Hematopoietic multipotent progenitor cell treated with erythropoietin and hydrocortisone succinate and interleukin-3 and kit ligand, for 15 days (in vitro differentiated cells): Measurements from ENCODE around the gene TNS2.
"Not testable (repeated sequence)": the region's sequence is repeated elsewhere in the genome, so short reads cannot be mapped to it uniquely, and the experiment has no call there.

Experiments used
- DNase-seq: peaks from one replicate; pipeline ENCODE4 v3.0.0-alpha.2; 2015; ENCODE audit warnings: low spot score

Gene TNS2, protein sequence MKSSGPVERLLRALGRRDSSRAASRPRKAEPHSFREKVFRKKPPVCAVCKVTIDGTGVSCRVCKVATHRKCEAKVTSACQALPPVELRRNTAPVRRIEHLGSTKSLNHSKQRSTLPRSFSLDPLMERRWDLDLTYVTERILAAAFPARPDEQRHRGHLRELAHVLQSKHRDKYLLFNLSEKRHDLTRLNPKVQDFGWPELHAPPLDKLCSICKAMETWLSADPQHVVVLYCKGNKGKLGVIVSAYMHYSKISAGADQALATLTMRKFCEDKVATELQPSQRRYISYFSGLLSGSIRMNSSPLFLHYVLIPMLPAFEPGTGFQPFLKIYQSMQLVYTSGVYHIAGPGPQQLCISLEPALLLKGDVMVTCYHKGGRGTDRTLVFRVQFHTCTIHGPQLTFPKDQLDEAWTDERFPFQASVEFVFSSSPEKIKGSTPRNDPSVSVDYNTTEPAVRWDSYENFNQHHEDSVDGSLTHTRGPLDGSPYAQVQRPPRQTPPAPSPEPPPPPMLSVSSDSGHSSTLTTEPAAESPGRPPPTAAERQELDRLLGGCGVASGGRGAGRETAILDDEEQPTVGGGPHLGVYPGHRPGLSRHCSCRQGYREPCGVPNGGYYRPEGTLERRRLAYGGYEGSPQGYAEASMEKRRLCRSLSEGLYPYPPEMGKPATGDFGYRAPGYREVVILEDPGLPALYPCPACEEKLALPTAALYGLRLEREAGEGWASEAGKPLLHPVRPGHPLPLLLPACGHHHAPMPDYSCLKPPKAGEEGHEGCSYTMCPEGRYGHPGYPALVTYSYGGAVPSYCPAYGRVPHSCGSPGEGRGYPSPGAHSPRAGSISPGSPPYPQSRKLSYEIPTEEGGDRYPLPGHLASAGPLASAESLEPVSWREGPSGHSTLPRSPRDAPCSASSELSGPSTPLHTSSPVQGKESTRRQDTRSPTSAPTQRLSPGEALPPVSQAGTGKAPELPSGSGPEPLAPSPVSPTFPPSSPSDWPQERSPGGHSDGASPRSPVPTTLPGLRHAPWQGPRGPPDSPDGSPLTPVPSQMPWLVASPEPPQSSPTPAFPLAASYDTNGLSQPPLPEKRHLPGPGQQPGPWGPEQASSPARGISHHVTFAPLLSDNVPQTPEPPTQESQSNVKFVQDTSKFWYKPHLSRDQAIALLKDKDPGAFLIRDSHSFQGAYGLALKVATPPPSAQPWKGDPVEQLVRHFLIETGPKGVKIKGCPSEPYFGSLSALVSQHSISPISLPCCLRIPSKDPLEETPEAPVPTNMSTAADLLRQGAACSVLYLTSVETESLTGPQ (N-terminal part only)

DNA sequence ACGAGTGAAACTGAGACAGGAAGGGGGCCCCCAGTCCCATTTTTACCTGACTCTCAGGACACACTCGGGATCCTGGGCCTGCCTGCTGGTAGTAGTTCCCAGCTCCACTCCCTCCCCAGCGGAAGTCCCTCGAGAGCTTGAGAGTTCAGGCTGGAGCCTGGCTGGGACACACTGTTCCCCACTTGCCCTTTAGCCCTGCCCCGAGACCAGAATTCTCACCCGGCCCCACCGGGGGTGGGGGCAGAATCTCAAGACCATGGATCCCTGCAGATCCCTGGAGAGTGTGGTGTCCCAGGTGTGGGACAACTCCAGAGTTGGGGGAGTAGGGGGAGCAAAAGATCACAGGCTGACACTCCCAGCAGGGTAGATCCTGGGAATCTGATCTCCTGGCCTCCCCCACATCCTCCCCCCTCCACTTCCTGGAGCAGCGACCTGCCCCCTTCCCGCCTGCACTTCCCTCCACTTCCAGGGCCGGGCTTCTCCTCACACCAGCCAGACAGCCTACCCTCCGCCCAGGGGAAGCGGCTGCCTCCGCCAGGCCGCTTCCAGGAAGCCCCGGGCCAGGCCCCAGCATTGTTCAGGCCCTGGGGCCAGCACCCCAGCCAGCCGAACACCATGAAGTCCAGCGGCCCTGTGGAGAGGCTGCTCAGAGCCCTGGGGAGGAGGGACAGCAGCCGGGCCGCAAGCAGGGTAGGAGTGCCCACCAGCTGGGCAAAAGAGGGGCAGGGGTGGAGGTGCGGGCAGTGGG is at the start of gene TNS2:
Gene TNS2 (plus strand): TSS at position 495 of the 748 bp plus-strand sequence. CDS start 121 bp downstream, at position 616.
- no peak for DNase-seq

DNA sequence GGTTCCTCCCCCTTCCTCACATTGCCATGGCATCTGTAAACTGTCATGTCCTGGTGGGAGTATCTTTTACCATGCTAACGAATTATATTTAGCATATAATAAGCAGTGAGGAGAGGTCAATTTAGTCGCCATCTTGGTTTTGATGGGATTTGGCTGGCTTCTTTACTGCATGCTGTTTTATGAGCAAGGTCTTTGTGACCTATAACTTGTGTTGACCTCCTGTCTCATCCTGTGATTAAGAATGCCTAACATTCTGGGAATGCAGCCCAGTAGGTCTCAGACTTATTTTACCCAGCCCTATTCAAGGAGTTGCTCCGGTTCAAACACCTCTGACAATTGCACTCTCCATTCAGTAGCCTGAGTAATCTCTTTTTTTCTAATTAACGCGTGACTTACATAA is 45.7 kb upstream of the TNS2 start:
- no peak for DNase-seq

DNA sequence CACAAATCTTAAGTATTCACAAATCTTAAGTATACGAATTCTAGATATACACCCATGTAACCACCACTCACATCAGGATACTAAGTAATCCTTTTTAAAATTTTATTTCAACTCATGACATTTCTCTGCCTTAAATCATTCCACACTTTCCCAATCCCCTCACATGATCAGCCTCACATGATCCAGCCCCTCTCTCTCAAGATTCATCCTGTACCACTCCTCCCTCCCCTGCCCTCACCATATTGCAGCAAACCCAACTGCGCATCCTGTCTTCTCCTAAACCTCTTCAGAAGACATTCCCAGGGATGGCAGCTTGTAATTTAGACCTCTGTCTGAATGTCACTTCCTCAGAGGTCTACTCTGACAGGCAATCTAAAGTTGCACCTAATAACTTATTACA is 45.3 kb upstream of the TNS2 start:
- no peak for DNase-seq

DNA sequence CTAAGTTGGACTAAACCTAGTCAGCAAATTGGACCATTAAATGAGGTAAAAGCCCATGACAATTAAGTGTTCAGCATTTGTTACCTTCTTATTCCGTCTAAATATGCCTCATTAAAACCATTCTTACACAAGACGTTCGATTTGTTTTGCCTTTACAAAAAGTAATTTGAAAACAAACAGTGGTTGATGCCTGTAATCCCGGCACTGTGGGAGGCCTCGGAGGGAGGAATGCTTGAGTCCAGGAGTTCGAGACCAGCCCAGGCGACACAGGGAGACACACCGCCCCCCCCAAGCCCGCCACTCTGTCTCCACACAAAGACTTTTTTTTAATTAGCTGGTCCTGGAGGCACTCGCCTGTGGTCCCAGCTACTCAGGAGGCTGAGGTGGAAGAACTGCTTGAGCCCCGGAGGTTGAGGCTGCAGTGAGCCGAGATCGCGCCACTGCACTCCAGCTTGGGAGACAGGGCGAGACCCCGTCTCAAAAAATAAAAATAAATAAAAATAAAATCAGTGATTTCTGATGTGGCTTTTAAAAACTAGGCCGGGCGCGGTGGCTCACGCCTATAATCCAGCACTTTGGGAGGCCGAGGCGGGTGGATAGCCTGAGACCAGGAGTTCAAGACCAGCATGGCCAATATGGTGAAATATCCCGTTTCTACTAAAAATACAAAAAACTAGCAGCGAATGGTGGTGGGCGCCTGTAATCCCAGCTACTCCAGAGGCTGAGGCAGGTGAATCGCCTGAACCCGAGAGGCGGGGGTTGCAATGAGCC is 44.5 kb upstream of the TNS2 start:
- no peak for DNase-seq

DNA sequence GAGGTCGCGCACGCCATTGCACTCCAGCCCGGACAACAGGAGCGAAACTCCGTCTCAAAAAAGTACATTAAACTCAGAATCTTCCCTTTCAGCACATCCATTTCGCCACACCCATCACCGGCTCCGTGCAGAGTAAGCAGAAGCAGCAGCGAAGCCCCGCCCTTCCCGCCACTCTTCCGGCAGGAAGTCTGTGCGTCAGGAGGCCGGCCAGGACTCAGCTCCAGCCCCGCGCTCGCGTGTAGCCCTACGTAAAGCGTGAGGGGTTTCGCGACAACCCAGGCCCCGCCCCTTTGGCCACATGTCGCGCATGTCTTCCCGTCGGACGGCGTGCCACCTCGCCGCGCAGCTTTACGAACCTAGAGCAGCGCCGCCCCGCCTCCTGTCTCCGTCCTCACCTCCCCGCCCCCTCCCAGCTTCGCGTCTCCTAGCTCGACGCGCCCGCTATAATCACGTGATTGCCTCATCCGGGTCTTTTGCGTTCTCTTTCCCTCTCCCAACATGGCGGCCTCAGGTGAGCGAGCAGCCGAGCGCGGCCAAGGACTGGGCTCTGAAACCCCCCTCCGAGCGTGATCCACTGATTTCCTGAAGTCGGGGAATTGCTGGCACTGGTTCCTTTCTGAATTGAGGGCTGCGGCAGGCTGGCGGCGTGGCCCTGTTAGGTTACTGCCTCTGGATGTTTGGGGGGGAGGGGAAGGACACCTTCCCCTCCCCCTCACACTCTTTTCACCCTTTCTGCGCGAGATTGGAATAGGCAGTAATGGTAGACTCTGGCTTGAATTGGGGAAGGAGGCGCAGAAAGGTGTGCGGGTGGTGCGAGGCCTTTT is 43.7 kb upstream of the TNS2 start, which contains the start of gene EIF4B:
Gene EIF4B (plus strand): TSS at position 471 of the 824 bp plus-strand sequence. CDS start 28 bp downstream, at position 499.
- DNase-seq = peak; percentile 100

DNA sequence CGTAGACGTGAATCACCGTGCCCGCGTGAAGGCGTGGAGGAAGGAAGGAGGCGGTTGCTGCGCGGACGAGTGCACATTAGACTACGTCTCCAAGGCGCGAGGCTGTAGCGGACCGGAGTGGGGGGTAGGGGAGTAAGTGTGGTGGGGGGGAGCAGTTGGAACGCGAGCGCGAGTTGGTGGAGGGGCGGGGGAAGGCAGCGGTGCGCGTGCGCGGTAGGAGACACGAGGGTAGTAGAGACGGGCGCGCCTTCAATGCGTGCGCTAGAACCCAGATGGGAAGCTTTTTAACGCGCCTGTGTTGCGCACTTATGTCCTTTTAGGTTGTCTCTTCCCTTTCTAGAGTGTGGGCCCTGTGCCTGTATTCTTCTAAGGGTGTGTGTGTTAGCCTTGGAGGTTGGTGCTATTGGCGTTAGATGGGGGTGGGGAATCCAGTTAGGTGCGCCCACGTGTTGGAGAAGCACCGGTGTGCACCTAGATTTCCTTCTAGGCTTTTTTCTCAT is 43.0 kb upstream of the TNS2 start:
- DNase-seq = peak; percentile 63

DNA sequence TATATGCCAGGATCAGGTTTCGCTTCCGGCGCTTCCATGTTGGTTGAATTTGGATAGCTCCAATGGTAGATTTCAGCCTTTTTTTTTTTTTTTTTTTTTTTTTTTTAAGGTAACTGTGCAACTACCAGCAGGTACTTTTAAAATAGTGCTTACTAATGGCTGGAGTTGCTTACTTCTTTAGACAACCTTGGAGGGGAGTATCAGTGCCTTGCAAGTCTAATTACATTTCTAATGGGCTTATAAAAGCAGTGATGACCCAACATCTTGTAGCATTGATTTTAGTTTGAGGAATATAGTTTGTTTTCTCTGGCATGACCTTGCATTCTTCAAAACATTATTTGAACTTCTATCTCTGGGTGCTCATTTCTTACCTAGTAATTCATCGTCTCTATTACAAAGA is 42.5 kb upstream of the TNS2 start:
- DNase-seq = no peak

DNA sequence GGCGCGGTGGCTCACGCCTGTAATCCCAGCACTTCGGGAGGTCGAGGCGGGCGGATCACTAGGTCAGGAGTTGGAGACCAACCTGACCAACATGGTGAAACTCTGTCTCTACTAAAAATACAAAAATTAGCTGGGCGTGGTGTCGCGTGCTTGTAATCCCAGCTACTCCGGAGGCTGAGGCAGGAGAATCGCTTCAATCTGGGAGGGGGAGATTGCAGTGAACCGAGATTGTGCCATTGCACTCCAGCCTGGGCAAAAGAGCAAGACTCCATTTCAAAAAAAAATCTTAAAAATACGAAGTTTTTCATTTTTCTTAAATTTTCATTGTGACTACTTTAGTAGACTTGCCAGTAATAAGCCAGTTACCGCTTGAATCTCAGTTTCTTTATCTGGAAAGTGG is 41.1 kb upstream of the TNS2 start:
- not testable (repeated sequence) for DNase-seq

DNA sequence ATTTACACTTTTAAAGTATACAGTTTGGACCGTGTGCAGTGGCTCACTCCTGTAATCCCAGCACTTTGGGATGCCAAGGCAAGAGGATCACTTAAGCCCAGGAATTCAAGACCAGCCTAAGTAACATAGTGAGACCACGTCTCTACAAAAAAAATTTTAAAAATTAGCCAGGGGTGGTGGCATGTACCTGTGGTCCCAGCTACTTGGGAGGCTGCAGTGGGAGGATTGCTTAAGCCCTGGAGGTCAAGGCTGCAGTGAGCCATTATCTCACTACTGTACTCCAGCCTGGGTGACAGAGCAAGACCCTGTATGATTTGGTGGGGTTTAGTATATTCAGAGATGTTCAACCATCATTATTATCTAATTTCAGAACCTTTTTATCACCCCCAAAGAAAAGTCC is 38.9 kb upstream of the TNS2 start:
- no peak for DNase-seq

DNA sequence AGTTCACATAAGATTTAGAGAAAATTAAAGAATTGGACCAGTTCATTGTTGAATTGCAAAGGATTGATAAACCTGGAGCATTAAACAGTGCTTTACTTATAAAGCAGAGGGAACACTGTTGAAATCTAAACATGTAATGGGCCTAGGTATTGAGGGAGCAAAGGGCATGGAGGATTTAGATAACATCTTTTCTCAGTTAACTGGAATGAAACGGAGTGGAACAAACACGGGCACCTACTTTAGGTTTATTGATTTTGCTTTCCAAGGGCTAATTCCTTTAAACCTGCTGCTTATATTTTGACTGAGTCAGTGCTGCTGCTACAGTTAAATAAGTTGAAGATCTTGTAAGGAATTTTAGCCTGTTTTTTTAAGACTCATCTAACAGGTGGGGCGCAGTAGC is 38.0 kb upstream of the TNS2 start:
- no peak for DNase-seq

DNA sequence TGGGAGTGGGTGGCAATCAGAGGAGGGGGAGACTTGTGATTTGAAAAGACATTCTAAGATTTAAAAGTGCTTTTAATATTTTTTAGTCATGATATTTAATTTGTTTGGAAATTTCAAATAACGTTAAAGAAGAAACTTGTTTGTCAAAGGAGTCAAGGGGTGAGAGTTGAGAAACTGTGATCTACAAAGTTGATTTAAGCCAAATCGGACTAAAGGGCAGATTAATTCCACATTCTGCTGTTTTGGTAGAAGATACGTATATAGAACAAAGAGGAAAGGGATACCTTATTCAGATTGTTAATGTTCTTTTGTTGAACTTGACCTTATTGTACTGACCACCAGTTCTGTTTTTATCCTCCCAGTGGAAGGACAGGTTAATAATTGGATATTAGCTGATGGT is 36.9 kb upstream of the TNS2 start:
- no peak for DNase-seq

DNA sequence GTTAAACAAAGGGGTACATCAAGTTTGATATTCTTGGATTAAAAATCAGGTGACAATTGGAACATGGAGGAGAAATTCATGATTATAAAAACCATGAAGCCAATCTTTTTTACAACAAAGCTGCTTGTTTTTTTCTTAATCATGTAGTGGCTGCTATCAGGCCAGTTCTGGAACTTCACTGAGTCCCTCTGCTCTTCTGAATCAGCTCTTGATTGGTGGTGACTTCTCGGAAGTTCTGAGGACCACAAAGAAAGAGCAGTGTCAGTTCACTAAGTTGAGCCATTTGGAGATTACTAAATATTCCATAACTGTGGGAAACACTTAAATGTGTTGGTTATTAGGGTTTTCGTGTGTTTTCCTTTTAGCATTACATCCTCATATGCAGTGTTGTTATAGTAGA is 35.2 kb upstream of the TNS2 start:
- DNase-seq = no peak

DNA sequence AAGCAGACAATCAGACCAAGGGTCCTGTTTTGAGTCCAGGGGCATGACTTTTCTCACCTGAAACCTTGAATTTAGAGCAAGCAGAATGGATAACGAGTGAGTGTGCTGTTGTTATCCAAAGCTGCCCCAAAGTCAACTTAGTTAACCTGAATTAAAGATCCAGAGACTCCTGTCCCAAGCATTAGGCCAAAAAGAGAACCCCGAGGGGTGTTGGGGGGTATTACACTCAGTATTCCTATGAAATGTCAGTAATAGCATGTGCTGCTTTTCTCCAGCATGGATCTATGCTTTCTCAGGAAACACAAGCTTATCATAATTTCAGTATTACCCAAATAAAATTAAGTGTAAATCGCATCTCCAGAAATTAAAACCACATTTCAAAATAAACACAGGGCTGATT is 24.6 kb upstream of the TNS2 start:
- no peak for DNase-seq

DNA sequence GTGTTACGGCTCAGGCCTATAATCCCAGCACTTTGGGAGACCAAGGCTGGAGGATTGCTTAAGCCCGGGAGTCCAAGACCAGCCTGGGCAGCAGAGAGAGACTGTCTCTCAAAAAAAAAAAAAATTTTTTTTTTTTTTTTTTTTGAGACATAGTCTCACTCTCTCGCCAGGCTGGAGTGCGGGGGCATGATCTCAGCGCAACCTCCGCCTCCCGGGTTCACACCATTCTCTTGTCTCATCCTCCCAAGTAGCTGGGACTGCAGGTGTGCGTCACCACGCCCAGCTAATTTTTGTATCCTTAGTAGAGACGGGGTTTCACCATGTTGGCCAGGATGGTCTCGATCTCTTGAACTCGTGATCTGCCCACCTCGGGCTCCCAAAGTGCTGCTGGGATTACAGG is 22.9 kb upstream of the TNS2 start:
- not testable (repeated sequence) for DNase-seq

DNA sequence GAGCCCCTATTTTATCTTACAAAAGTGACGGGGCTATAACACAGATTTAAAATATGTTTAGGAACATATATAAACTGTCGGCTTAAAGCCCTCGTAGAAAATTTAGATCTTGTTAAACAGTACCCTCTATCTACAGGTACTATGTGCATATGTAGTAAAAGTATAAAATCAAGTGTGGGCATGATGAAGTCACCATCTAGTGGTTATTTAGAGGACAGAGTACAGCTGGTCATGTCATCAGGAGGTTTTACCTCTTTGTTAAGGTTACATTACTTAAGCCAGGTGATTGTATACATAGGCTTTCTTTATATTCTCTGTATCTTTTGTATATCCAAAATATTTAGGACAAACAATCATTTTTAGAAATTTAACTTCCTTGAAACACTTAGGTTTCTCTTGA is 18.2 kb upstream of the TNS2 start:
- DNase-seq = no peak

DNA sequence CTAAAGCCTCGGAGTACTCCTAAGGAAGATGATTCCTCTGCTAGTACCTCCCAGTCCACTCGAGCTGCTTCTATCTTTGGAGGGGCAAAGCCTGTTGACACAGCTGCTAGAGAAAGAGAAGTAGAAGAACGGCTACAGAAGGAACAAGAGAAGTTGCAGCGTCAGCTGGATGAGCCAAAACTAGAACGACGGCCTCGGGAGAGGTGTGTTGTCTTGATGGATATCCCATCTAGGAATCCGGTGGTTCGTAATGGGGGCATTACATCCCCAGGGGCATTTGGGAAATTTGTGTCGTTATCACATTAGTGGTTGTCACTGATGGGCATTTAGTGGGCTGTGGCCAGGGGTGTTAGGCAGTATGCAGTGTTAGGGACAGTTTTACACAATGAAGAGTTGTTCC is 16.0 kb upstream of the TNS2 start:
- not testable (repeated sequence) for DNase-seq

DNA sequence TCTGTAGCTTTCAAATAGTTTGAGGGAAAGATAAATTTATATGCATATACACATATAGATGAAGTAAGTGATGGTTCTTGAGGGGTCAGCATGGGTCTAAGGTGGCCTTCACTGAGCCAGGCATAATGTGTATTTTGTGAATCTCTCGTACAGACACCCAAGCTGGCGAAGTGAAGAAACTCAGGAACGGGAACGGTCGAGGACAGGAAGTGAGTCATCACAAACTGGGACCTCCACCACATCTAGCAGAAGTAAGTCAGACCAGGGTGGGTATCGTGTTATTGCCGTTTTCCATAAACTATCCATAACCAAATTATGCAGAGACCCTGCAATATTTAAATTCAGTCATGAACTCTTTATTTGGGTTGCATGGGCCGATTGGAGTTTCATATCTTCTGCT is 15.4 kb upstream of the TNS2 start:
- DNase-seq = no peak

DNA sequence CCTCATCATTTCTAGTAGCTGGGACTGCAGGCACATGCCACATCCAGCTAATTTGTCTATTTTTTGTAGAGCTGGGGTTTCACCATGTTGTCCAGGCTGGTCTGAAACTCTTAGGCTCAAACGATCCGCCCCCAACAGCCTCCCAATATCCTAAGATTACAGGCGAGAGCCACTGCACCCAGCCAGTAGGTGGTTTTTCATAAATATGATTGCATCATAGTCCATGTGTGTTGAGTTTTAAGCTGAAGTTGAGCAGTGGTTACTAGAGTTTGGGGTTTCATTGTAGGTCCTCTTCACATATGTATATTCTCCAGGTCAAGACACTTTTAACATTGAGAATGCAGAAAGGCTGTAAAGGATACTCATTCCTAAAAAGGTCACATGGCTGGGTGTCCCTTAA is 13.1 kb upstream of the TNS2 start:
- no peak for DNase-seq

DNA sequence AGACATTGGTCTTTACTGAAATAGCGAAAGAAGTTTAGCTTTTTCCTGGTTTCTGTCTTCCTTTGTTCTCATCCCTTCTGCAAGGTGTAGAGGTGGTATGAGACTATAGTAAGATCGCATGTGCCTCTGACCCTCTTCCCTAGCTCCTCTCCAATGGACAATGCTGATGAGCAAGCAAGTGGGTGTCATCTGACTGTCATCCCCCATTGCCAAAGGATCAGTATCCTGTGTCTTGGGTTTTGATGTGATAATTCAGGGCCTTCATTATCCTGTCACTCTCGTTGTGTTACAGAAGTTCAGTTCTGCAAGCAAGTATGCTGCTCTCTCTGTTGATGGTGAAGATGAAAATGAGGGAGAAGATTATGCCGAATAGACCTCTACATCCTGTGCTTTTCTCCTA is 10.0 kb upstream of the TNS2 start:
- no peak for DNase-seq
